DOHH2 (cell line): ENCODE measurements around the gene COA5.

ENCODE experiments used
- H3F3A ChIP-seq: fragments of 200-600 bp; sonication (generic), shearing (Covaris generic); 2 replicates; pipeline ENCODE4 v1.6.0; 2016; ENCODE audit warnings: antibody characterized with exemption, mild to moderate bottlenecking; ENCODE audit not compliant: control insufficient read depth, insufficient read depth
- H3K27ac ChIP-seq: fragments of 200-600 bp; sonication (generic); 2 replicates; pipeline ENCODE4 v1.5.1; 2014; ENCODE audit warnings: low read depth, mild to moderate bottlenecking, low read length, moderate library complexity
- H3K27me3 ChIP-seq: fragments of 200-600 bp; sonication (generic); 2 replicates; pipeline ENCODE4 v1.6.1; 2014; ENCODE audit warnings: mild to moderate bottlenecking, low read length, mixed read lengths; ENCODE audit not compliant: control insufficient read depth
- H3K36me3 ChIP-seq: fragments of 200-600 bp; sonication (generic); 2 replicates; pipeline ENCODE4 v1.6.1; 2014; ENCODE audit warnings: mild to moderate bottlenecking, low read length, moderate library complexity, mixed read lengths; ENCODE audit not compliant: control insufficient read depth
- H3K4me1 ChIP-seq: fragments of 200-600 bp; sonication (generic); 2 replicates; pipeline ENCODE4 v1.6.1; 2014; ENCODE audit warnings: mild to moderate bottlenecking, low read length, mixed read lengths; ENCODE audit not compliant: control insufficient read depth
- H3K4me2 ChIP-seq: fragments of 200-600 bp; sonication (generic); 2 replicates; pipeline ENCODE4 v1.6.0; 2014; ENCODE audit warnings: mild to moderate bottlenecking, low read length, moderate library complexity
- H3K4me3 ChIP-seq: fragments of 200-600 bp; sonication (generic); 2 replicates; pipeline ENCODE4 v1.5.1; 2014; ENCODE audit warnings: mild to moderate bottlenecking, low read length, mixed read lengths
- H3K79me2 ChIP-seq: fragments of 200-600 bp; sonication (generic); 2 replicates; pipeline ENCODE4 v1.6.1; 2014; ENCODE audit warnings: mild to moderate bottlenecking, low read length, mixed read lengths; ENCODE audit not compliant: control insufficient read depth
- H3K9me2 ChIP-seq: fragments of 200-600 bp; sonication (generic); replicated peaks from 2 replicates; pipeline ENCODE4 v1.6.1; 2014; ENCODE audit warnings: mild to moderate bottlenecking, low read length, mixed read lengths; ENCODE audit not compliant: control insufficient read depth
- H3K9me3 ChIP-seq: fragments of 200-600 bp; sonication (generic); 2 replicates; pipeline ENCODE4 v1.6.1; 2014; ENCODE audit warnings: antibody characterized with exemption, low read length, mixed read lengths; ENCODE audit not compliant: control insufficient read depth, insufficient read depth
- H4K20me1 ChIP-seq: fragments of 200-600 bp; sonication (generic); 2 replicates; pipeline ENCODE4 v1.6.0; 2014; ENCODE audit warnings: low read depth, mild to moderate bottlenecking, antibody characterized with exemption, low read length, moderate library complexity; ENCODE audit not compliant: control insufficient read depth, insufficient read depth
- CTCF ChIP-seq: fragments of 200-600 bp; sonication (generic); IDR thresholded peaks from one replicate; pipeline ENCODE4 v1.5.1; 2014; ENCODE audit warnings: antibody characterized with exemption, mild to moderate bottlenecking, low read depth, low read length; ENCODE audit not compliant: poor library complexity, severe bottlenecking
- EZH2phosphoT487 ChIP-seq: fragments of 200-600 bp; sonication (generic); IDR thresholded peaks from 2 replicates; pipeline ENCODE4 v1.6.1; 2017; ENCODE audit warnings: borderline replicate concordance, mild to moderate bottlenecking, antibody characterized with exemption, low read length, moderate library complexity, mixed read lengths

The COA5 gene

GRCh38 chr2:98565286-98565860, 42.9 kb downstream of the COA5 start:
- Histone ChIP-seq H3F3A (no peaks in the 10 kb centered on the region), H3K4me2 (no peak overlapping the region), H4K20me1 (no peaks in the 10 kb centered on the region), H3K27ac (no peak overlapping the region), H3K36me3 (peaks cover 3% of the 10 kb centered on the region; the same call in 1 of the 2 replicates), H3K79me2 (no peaks in the 10 kb centered on the region), H3K27me3 (no peaks in the 10 kb centered on the region), H3K9me3 (no peaks in the 10 kb centered on the region), H3K4me1 (no peaks in the 10 kb centered on the region), H3K9me2 (no peaks in the 10 kb centered on the region), H3K4me3 (no peak overlapping the region)
- no peak for TF ChIP-seq CTCF
- TF ChIP-seq EZH2phosphoT487 = no peak

- peaks cover 1% of the 10 kb centered on the region for H3K4me1 ChIP-seq
- H4K20me1 ChIP-seq = no peaks in the 10 kb centered on the region
- H3K4me3 ChIP-seq = no peak overlapping the region
- no peak overlapping the region for H3K4me2 ChIP-seq
- H3K27me3 ChIP-seq = no peaks in the 10 kb centered on the region
- TF ChIP-seq CTCF (no peak), EZH2phosphoT487 (no peak)
- H3K27ac ChIP-seq = no peak overlapping the region
- no peaks in the 10 kb centered on the region for H3K9me3 ChIP-seq
- peaks cover 3% of the 10 kb centered on the region; the same call in 1 of the 2 replicates for H3K36me3 ChIP-seq
- H3F3A ChIP-seq = no peaks in the 10 kb centered on the region
- no peaks in the 10 kb centered on the region for H3K9me2 ChIP-seq
- H3K79me2 ChIP-seq = no peaks in the 10 kb centered on the region
Observed at GRCh38 chr2:98564541-98565132, 43.7 kb downstream of the COA5 start.

GRCh38 chr2:98563394-98563793, 44.9 kb downstream of the COA5 start:
- H3F3A ChIP-seq = no peaks in the 10 kb centered on the region
- H3K36me3 ChIP-seq = no peaks in the 10 kb centered on the region
- no peaks in the 10 kb centered on the region for H3K9me3 ChIP-seq
- no peak overlapping the region for H3K27ac ChIP-seq
- H3K4me3 ChIP-seq = no peak overlapping the region
- no peaks in the 10 kb centered on the region for H3K79me2 ChIP-seq
- TF ChIP-seq CTCF (no peak), EZH2phosphoT487 (no peak)
- H3K27me3 ChIP-seq = no peaks in the 10 kb centered on the region
- no peaks in the 10 kb centered on the region for H4K20me1 ChIP-seq
- peaks cover 6% of the 10 kb centered on the region for H3K4me1 ChIP-seq
- no peak overlapping the region for H3K4me2 ChIP-seq
- no peaks in the 10 kb centered on the region for H3K9me2 ChIP-seq
